GM23338 (cell line): Measurements from ENCODE around the gene ANKRD60. TPM values are rescaled to one million over a fixed set of nuclear protein-coding genes. Genes with fewer than 3 reads are reported as not detected.

Experiments
- ATAC-seq: fragments of 200-7000 bp; cut with Tn5 transposase; 3 replicates; pipeline ENCODE4 v1.9.1; 2020
- DNase-seq: peaks from one replicate; pipeline ENCODE4 v3.0.0-alpha.2; 2015; ENCODE audit warnings: low spot score
- H2AFZ ChIP-seq: fragments of 200-600 bp; sonication (generic); 2 replicates; pipeline ENCODE4 v1.8.0; 2016; ENCODE audit warnings: antibody characterized with exemption, mild to moderate bottlenecking, moderate library complexity
- H3F3A ChIP-seq: fragments of 200-600 bp; sonication (generic); replicated peaks from 2 replicates; pipeline ENCODE4 v1.8.0; 2017; ENCODE audit warnings: antibody characterized with exemption, mixed run types, low read depth
- H3K27ac ChIP-seq: fragments of 200-600 bp; sonication (generic); 2 replicates; pipeline ENCODE4 v1.6.1; 2016; ENCODE audit warnings: low read depth
- H3K27me3 ChIP-seq: fragments of 200-600 bp; sonication (generic); 2 replicates; pipeline ENCODE4 v1.8.0; 2016; ENCODE audit warnings: mild to moderate bottlenecking, mixed run types, moderate library complexity; ENCODE audit not compliant: insufficient read depth
- H3K36me3 ChIP-seq: fragments of 200-600 bp; sonication (generic); 2 replicates; pipeline ENCODE4 v1.8.0; 2016; ENCODE audit warnings: mild to moderate bottlenecking; ENCODE audit not compliant: insufficient read depth
- H3K4me1 ChIP-seq: fragments of 200-600 bp; sonication (generic); 2 replicates; pipeline ENCODE4 v1.8.0; 2016; ENCODE audit warnings: mild to moderate bottlenecking, moderate library complexity; ENCODE audit not compliant: insufficient read depth
- H3K4me2 ChIP-seq: fragments of 200-600 bp; sonication (generic); 2 replicates; pipeline ENCODE4 v1.7.1; 2017; ENCODE audit warnings: mixed run types
- H3K4me3 ChIP-seq: fragments of 200-600 bp; sonication (generic); 2 replicates; pipeline ENCODE4 v1.6.1; 2016; ENCODE audit warnings: mixed run types
- H3K79me2 ChIP-seq: fragments of 200-600 bp; sonication (generic); replicated peaks from 2 replicates; pipeline ENCODE4 v1.8.0; 2017; ENCODE audit warnings: mild to moderate bottlenecking; ENCODE audit not compliant: insufficient read depth
- H3K9me2 ChIP-seq: fragments of 200-600 bp; sonication (generic); 2 replicates; pipeline ENCODE4 v1.8.0; 2017; ENCODE audit not compliant: insufficient read depth
- H4K20me1 ChIP-seq: fragments of 200-600 bp; sonication (generic); replicated peaks from 2 replicates; pipeline ENCODE4 v1.8.0; 2017; ENCODE audit warnings: mild to moderate bottlenecking; ENCODE audit not compliant: insufficient read depth
- H3K27ac Mint-ChIP-seq: 2 replicates; pipeline ENCODE4 v1.8.0; 2020; ENCODE audit warnings: inconsistent platforms, mild to moderate bottlenecking, moderate library complexity, mixed read lengths
- H3K27me3 Mint-ChIP-seq: 3 replicates; pipeline ENCODE4 v1.8.0; 2022; ENCODE audit warnings: low read depth, mild to moderate bottlenecking, moderate library complexity, mixed read lengths, inconsistent platforms; ENCODE audit not compliant: insufficient read depth, poor library complexity
- H3K36me3 Mint-ChIP-seq: 3 replicates; pipeline ENCODE4 v1.8.0; 2021; ENCODE audit warnings: low read depth, mild to moderate bottlenecking, inconsistent platforms, moderate library complexity, mixed read lengths
- H3K4me1 Mint-ChIP-seq: 3 replicates; pipeline ENCODE4 v1.8.0; 2020; ENCODE audit warnings: mild to moderate bottlenecking, inconsistent platforms, mixed read lengths
- H3K4me3 Mint-ChIP-seq: 3 replicates; pipeline ENCODE4 v1.8.0; 2021; ENCODE audit warnings: moderate library complexity, mild to moderate bottlenecking, inconsistent platforms, mixed read lengths
- H3K9me3 Mint-ChIP-seq: 3 replicates; pipeline ENCODE4 v1.8.0; 2020; ENCODE audit warnings: moderate library complexity, mild to moderate bottlenecking, inconsistent platforms, mixed read lengths
- CTCF ChIP-seq, 2 experiments: fragments of 200-600 bp in 1 of 2; sonication (generic) in 1 of 2; conservative IDR thresholded peaks; 2 replicates each; pipeline versions ENCODE4 v1.5.1 to v1.6.1; 2016 to 2017; ENCODE audit warnings: antibody characterized with exemption in 2 of 2, low read depth in 2 of 2, mild to moderate bottlenecking in 2 of 2, moderate library complexity in 1 of 2
- polyA plus RNA-seq: library from polyadenylated mRNA; unstranded; fragments of >200 nt; fragmentation: Nextera tagmentation; extraction: Ambion mirVana; gene quantifications from 2 replicates; pipeline ENCODE4 v1.2.1, GENCODE V29; 2016
- total RNA-seq: library from RNA; depleted of rRNA; stranded (reverse); fragments of >200 nt; shearing (Covaris generic); gene quantifications from 2 replicates; pipeline ENCODE4 v1.2.3, GENCODE V29; 2014
- TF ChIP-seq, protein P1 (sequence below): fragments of 250-450 bp; sonication (Bioruptor Pico); IDR thresholded peaks from 2 replicates; pipeline ENCODE4 v1.5.0; 2020; ENCODE audit warnings: mild to moderate bottlenecking, moderate library complexity
- TF ChIP-seq, protein P2 (sequence below): IDR thresholded peaks from one replicate; pipeline ENCODE4 v1.6.1; 2018; ENCODE audit warnings: antibody characterized with exemption; ENCODE audit not compliant: unreplicated experiment

ANKRD60 gene
- total and polyA plus RNA-seq, 2 experiments from 2014 or later, result not detected

GRCh38 chr20:58251979-58252591 is 23.6 kb upstream of the ANKRD60 start (continued):
- TF ChIP-seq, protein P1, sequence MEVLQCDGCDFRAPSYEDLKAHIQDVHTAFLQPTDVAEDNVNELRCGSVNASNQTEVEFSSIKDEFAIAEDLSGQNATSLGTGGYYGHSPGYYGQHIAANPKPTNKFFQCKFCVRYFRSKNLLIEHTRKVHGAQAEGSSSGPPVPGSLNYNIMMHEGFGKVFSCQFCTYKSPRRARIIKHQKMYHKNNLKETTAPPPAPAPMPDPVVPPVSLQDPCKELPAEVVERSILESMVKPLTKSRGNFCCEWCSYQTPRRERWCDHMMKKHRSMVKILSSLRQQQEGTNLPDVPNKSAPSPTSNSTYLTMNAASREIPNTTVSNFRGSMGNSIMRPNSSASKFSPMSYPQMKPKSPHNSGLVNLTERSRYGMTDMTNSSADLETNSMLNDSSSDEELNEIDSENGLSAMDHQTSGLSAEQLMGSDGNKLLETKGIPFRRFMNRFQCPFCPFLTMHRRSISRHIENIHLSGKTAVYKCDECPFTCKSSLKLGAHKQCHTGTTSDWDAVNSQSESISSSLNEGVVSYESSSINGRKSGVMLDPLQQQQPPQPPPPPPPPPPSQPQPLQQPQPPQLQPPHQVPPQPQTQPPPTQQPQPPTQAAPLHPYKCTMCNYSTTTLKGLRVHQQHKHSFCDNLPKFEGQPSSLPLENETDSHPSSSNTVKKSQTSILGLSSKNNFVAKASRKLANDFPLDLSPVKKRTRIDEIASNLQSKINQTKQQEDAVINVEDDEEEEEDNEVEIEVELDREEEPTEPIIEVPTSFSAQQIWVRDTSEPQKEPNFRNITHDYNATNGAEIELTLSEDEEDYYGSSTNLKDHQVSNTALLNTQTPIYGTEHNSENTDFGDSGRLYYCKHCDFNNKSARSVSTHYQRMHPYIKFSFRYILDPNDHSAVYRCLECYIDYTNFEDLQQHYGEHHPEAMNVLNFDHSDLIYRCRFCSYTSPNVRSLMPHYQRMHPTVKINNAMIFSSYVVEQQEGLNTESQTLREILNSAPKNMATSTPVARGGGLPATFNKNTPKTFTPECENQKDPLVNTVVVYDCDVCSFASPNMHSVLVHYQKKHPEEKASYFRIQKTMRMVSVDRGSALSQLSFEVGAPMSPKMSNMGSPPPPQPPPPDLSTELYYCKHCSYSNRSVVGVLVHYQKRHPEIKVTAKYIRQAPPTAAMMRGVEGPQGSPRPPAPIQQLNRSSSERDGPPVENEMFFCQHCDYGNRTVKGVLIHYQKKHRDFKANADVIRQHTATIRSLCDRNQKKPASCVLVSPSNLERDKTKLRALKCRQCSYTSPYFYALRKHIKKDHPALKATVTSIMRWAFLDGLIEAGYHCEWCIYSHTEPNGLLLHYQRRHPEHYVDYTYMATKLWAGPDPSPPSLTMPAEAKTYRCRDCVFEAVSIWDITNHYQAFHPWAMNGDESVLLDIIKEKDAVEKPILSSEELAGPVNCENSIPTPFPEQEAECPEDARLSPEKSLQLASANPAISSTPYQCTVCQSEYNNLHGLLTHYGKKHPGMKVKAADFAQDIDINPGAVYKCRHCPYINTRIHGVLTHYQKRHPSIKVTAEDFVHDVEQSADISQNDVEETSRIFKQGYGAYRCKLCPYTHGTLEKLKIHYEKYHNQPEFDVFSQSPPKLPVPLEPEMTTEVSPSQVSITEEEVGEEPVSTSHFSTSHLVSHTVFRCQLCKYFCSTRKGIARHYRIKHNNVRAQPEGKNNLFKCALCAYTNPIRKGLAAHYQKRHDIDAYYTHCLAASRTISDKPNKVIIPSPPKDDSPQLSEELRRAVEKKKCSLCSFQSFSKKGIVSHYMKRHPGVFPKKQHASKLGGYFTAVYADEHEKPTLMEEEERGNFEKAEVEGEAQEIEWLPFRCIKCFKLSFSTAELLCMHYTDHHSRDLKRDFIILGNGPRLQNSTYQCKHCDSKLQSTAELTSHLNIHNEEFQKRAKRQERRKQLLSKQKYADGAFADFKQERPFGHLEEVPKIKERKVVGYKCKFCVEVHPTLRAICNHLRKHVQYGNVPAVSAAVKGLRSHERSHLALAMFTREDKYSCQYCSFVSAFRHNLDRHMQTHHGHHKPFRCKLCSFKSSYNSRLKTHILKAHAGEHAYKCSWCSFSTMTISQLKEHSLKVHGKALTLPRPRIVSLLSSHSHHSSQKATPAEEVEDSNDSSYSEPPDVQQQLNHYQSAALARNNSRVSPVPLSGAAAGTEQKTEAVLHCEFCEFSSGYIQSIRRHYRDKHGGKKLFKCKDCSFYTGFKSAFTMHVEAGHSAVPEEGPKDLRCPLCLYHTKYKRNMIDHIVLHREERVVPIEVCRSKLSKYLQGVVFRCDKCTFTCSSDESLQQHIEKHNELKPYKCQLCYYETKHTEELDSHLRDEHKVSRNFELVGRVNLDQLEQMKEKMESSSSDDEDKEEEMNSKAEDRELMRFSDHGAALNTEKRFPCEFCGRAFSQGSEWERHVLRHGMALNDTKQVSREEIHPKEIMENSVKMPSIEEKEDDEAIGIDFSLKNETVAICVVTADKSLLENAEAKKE (CRISPR knock-in tag), result no peak
- TF ChIP-seq, protein P2, sequence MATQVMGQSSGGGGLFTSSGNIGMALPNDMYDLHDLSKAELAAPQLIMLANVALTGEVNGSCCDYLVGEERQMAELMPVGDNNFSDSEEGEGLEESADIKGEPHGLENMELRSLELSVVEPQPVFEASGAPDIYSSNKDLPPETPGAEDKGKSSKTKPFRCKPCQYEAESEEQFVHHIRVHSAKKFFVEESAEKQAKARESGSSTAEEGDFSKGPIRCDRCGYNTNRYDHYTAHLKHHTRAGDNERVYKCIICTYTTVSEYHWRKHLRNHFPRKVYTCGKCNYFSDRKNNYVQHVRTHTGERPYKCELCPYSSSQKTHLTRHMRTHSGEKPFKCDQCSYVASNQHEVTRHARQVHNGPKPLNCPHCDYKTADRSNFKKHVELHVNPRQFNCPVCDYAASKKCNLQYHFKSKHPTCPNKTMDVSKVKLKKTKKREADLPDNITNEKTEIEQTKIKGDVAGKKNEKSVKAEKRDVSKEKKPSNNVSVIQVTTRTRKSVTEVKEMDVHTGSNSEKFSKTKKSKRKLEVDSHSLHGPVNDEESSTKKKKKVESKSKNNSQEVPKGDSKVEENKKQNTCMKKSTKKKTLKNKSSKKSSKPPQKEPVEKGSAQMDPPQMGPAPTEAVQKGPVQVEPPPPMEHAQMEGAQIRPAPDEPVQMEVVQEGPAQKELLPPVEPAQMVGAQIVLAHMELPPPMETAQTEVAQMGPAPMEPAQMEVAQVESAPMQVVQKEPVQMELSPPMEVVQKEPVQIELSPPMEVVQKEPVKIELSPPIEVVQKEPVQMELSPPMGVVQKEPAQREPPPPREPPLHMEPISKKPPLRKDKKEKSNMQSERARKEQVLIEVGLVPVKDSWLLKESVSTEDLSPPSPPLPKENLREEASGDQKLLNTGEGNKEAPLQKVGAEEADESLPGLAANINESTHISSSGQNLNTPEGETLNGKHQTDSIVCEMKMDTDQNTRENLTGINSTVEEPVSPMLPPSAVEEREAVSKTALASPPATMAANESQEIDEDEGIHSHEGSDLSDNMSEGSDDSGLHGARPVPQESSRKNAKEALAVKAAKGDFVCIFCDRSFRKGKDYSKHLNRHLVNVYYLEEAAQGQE, result no peak

DNA sequence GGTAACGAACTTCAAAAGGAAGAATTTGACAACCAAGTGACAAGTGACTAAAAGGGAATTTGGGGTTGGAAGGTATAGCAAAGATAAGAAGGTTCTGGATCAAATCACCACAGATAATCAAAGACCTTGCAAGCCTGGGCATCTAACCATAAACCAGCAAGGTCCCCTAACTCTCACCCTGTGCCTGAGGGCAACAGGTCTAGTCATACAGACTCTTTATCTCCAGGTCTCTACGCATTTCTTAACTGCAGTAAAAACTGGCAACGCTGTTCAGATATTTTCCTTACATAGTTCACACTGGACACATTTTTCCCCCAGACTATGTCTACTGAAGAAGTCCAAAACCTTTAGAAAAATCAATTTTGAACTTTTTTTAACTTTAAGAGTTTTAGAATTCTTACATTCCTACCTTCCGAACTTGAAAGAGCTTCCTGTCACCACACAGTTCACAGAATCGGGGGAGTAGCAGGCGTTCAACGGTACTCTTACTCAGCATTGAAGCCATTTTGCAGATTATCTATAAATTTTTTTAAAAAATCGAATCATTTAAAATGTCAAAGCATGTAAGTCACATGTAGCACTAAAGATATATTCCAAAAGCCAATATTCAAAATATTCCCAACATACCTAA is 23.0 kb upstream of the ANKRD60 start:
- Mint-ChIP-seq H3K27ac (no peak overlapping the region), H3K36me3 (peaks cover 19% of the 10 kb centered on the region; the same call in 2 of the 3 replicates), H3K4me1 (peaks cover 10% of the 10 kb centered on the region; the same call in 2 of the 3 replicates), H3K9me3 (no peaks in the 10 kb centered on the region), H3K27me3 (no peaks in the 10 kb centered on the region), H3K4me3 (no peak overlapping the region)
- no peak overlapping the region for H3K4me2 ChIP-seq
- H3F3A ChIP-seq, result no peaks in the 10 kb centered on the region
- no peaks in the 10 kb centered on the region for H3K9me2 ChIP-seq
- no peak overlapping the region for H2AFZ ChIP-seq
- H3K4me3 ChIP-seq, result no peak overlapping the region
- DNase-seq (no peak), ATAC-seq (no peak)
- peaks cover 16% of the 10 kb centered on the region; the same call in 1 of the 2 replicates for H3K79me2 ChIP-seq
- H3K27me3 ChIP-seq, result no peaks in the 10 kb centered on the region
- H4K20me1 ChIP-seq, result 0 out of 2 replicates have a peak, but pooled peaks cover 4% of the 10 kb centered on the region
- no peaks in the 10 kb centered on the region for H3K36me3 ChIP-seq
- H3K4me1 ChIP-seq, result peaks cover 2% of the 10 kb centered on the region; the same call in 1 of the 2 replicates
- no peak overlapping the region for H3K27ac ChIP-seq
- no peak for TF ChIP-seq CTCF (conservative IDR thresholded peaks at IDR 0.05; ENCODE audit: low read depth in 2 of 2)
